GM18858 (cell line): ENCODE results near the gene ADGRB2.

Source experiments
- ATAC-seq: cut with Tn5 transposase; IDR thresholded peaks from one replicate; pipeline ENCODE4 v1.9.1; 2021; ENCODE audit not compliant: unreplicated experiment

The ADGRB2 gene

GRCh38 chr1:31765516-31765915, 1.4 kb upstream of the ADGRB2 start:
- ATAC-seq: no peak

GRCh38 chr1:31765041-31765467, 914 bp upstream of the ADGRB2 start:
- ATAC-seq: no peak

GRCh38 chr1:31763671-31764311, 349 bp downstream of the ADGRB2 start:
- ATAC-seq: no peak

GRCh38 chr1:31762726-31763670, 1.1 kb downstream of the ADGRB2 start:
- no peak for ATAC-seq

GRCh38 chr1:31762323-31762722, 1.8 kb downstream of the ADGRB2 start:
- ATAC-seq: no peak

- no peak for ATAC-seq
Measured at GRCh38 chr1:31761883-31762282, 2.3 kb downstream of the ADGRB2 start.

GRCh38 chr1:31760471-31761470, 3.4 kb downstream of the ADGRB2 start:
- ATAC-seq: no peak

- ATAC-seq: no peak
Measured at GRCh38 chr1:31759298-31760023, 4.7 kb downstream of the ADGRB2 start.

- ATAC-seq: no peak
Measured at GRCh38 chr1:31758823-31759222, 5.3 kb downstream of the ADGRB2 start.

GRCh38 chr1:31757989-31758388, 6.2 kb downstream of the ADGRB2 start:
- no peak for ATAC-seq

- no peak for ATAC-seq
Measured at GRCh38 chr1:31757204-31757679, 6.9 kb downstream of the ADGRB2 start.

GRCh38 chr1:31756578-31756977, 7.6 kb downstream of the ADGRB2 start:
- no peak for ATAC-seq

- no peak for ATAC-seq
Measured at GRCh38 chr1:31755850-31756492, 8.2 kb downstream of the ADGRB2 start.

- ATAC-seq: no peak
Measured at GRCh38 chr1:31755197-31755611, 8.9 kb downstream of the ADGRB2 start.

GRCh38 chr1:31754397-31754796, 9.7 kb downstream of the ADGRB2 start:
- no peak for ATAC-seq

- no peak for ATAC-seq
Measured at GRCh38 chr1:31753707-31754349, 10.3 kb downstream of the ADGRB2 start.

- ATAC-seq: no peak
Measured at GRCh38 chr1:31752952-31753475, 11.1 kb downstream of the ADGRB2 start.

GRCh38 chr1:31752258-31752657, 11.9 kb downstream of the ADGRB2 start:
- ATAC-seq: no peak

- no peak for ATAC-seq
Measured at GRCh38 chr1:31751822-31752241, 12.3 kb downstream of the ADGRB2 start.
